ENCODE data around the gene PGP.

PGP gene

GRCh38 chr16:2206780-2207433 is 7.7 kb downstream of the PGP start:
- Histone ChIP-seq H3K4me3 (ENCODE audit: low read length) (no peak overlapping the region), H3K4me1 (ENCODE audit: low read length) (peaks cover 6% of the 10 kb centered on the region), H3K9me2 (replicated peaks; ENCODE audit: insufficient read depth, low read length) (no peaks in the 10 kb centered on the region), H3F3A (ENCODE audit: insufficient read depth, low read length) (0 out of 2 replicates have a peak, but pooled peaks cover 3% of the 10 kb centered on the region), H3K36me3 (replicated peaks; ENCODE audit: insufficient read depth, low read length) (no peaks in the 10 kb centered on the region; the same call in 1 of the 2 replicates), H3K4me2 (ENCODE audit: low read depth, low read length) (peak overlapping the region; percentile 100; the same call in 1 of the 2 replicates), H3K9me3 (replicated peaks; ENCODE audit: insufficient read depth, low read length) (no peaks in the 10 kb centered on the region), H2AFZ (ENCODE audit: low read length) (no peak overlapping the region), H3K79me2 (ENCODE audit: low read length) (peaks cover 27% of the 10 kb centered on the region), H3K9ac (ENCODE audit: low read length) (no peak overlapping the region), H4K20me1 (ENCODE audit: insufficient read depth, low read length) (no peaks in the 10 kb centered on the region), H3K27ac (ENCODE audit: low read length) (no peak overlapping the region), H3K27me3 (replicated peaks; ENCODE audit: insufficient read depth, low read length) (peaks cover 5% of the 10 kb centered on the region)
- no peak for TF ChIP-seq EZH2phosphoT487 (IDR thresholded peaks at IDR 0.05; ENCODE audit: low read length)
- TF ChIP-seq CTCF (IDR thresholded peaks at IDR 0.05; ENCODE audit: low read length) = no peak
- no peak for DNase-seq

GRCh38 chr16:2206420-2206779 is 8.2 kb downstream of the PGP start:
- no peaks in the 10 kb centered on the region; the same call in 1 of the 2 replicates for H3K36me3 ChIP-seq (replicated peaks; ENCODE audit: insufficient read depth, low read length)
- no peak for TF ChIP-seq CTCF (IDR thresholded peaks at IDR 0.05; ENCODE audit: low read length)
- no peak for TF ChIP-seq EZH2phosphoT487 (IDR thresholded peaks at IDR 0.05; ENCODE audit: low read length)
- no peak for TF ChIP-seq EZH2 (optimal IDR thresholded peaks at IDR 0.05; ENCODE audit: low read depth, low read length)
- H3K4me3 ChIP-seq (ENCODE audit: low read length) = peak overlapping the region; percentile 98
- H3K4me1 ChIP-seq (ENCODE audit: low read length) = peaks cover 6% of the 10 kb centered on the region
- 0 out of 2 replicates have a peak, but pooled peaks cover 3% of the 10 kb centered on the region for H3F3A ChIP-seq (ENCODE audit: insufficient read depth, low read length)
- no peak for DNase-seq
- H2AFZ ChIP-seq (ENCODE audit: low read length) = no peak overlapping the region; the same call in 1 of the 2 replicates
- H3K27ac ChIP-seq (ENCODE audit: low read length) = peak overlapping the region; percentile 74; the same call in 1 of the 2 replicates
- H3K79me2 ChIP-seq (ENCODE audit: low read length) = peaks cover 27% of the 10 kb centered on the region
- no peaks in the 10 kb centered on the region for H3K9me2 ChIP-seq (replicated peaks; ENCODE audit: insufficient read depth, low read length)
- H4K20me1 ChIP-seq (ENCODE audit: insufficient read depth, low read length) = no peaks in the 10 kb centered on the region
- peaks cover 10% of the 10 kb centered on the region for H3K27me3 ChIP-seq (replicated peaks; ENCODE audit: insufficient read depth, low read length)
- H3K4me2 ChIP-seq (ENCODE audit: low read depth, low read length) = peak overlapping the region; percentile 100
- H3K9ac ChIP-seq (ENCODE audit: low read length) = peak overlapping the region; percentile 96
- no peaks in the 10 kb centered on the region for H3K9me3 ChIP-seq (replicated peaks; ENCODE audit: insufficient read depth, low read length)

- Histone ChIP-seq H3F3A (ENCODE audit: insufficient read depth, low read length) (0 out of 2 replicates have a peak, but pooled peaks cover 3% of the 10 kb centered on the region), H3K4me1 (ENCODE audit: low read length) (peaks cover 6% of the 10 kb centered on the region), H3K9ac (ENCODE audit: low read length) (peak overlapping the region; percentile 96), H3K4me2 (ENCODE audit: low read depth, low read length) (peak overlapping the region; percentile 100), H3K4me3 (ENCODE audit: low read length) (peak overlapping the region; percentile 98), H3K79me2 (ENCODE audit: low read length) (peaks cover 27% of the 10 kb centered on the region), H3K36me3 (replicated peaks; ENCODE audit: insufficient read depth, low read length) (no peaks in the 10 kb centered on the region; the same call in 1 of the 2 replicates), H3K9me2 (replicated peaks; ENCODE audit: insufficient read depth, low read length) (no peaks in the 10 kb centered on the region), H2AFZ (ENCODE audit: low read length) (peak overlapping the region; percentile 67), H3K27ac (ENCODE audit: low read length) (peak overlapping the region; percentile 74; the same call in 1 of the 2 replicates), H3K9me3 (replicated peaks; ENCODE audit: insufficient read depth, low read length) (no peaks in the 10 kb centered on the region), H4K20me1 (ENCODE audit: insufficient read depth, low read length) (no peaks in the 10 kb centered on the region), H3K27me3 (replicated peaks; ENCODE audit: insufficient read depth, low read length) (peaks cover 10% of the 10 kb centered on the region)
- DNase-seq = peak; percentile 43
- TF ChIP-seq CTCF (IDR thresholded peaks at IDR 0.05; ENCODE audit: low read length) (no peak; the same call in 1 of the 2 replicates), EZH2phosphoT487 (IDR thresholded peaks at IDR 0.05; ENCODE audit: low read length) (no peak), EZH2 (optimal IDR thresholded peaks at IDR 0.05; ENCODE audit: low read depth, low read length) (no peak)
Measured at GRCh38 chr16:2205967-2206313, 8.7 kb downstream of the PGP start.

Data from MM.1S (cell line).